Trophoblast cell (in vitro differentiated cells and primary cell): ENCODE data around the gene TNS2.

Source experiments
- DNase-seq, 2 donors: peaks; one replicate each; pipeline ENCODE4 v3.0.0-alpha.2; 2016
- H2AFZ ChIP-seq: 2 replicates; pipeline ENCODE4 v1.6.1; 2013; ENCODE audit warnings: low read length, moderate library complexity, mild to moderate bottlenecking; ENCODE audit not compliant: insufficient read depth, poor library complexity
- H2AK5ac ChIP-seq: 2 replicates; pipeline ENCODE4 v1.6.1; 2013; ENCODE audit warnings: mild to moderate bottlenecking, low read length
- H2BK120ac ChIP-seq: 2 replicates; pipeline ENCODE4 v1.6.1; 2013; ENCODE audit warnings: low read length, mild to moderate bottlenecking, moderate library complexity; ENCODE audit not compliant: insufficient read depth, poor library complexity
- H2BK12ac ChIP-seq: 2 replicates; pipeline ENCODE4 v1.6.1; 2013; ENCODE audit warnings: mild to moderate bottlenecking, low read length, moderate library complexity
- H2BK5ac ChIP-seq: 2 replicates; pipeline ENCODE4 v1.6.1; 2013; ENCODE audit warnings: low read length, low read depth, moderate library complexity, mild to moderate bottlenecking; ENCODE audit not compliant: poor library complexity
- H3K14ac ChIP-seq: 2 replicates; pipeline ENCODE4 v1.6.1; 2013; ENCODE audit warnings: mild to moderate bottlenecking, low read length
- H3K18ac ChIP-seq: 2 replicates; pipeline ENCODE4 v1.6.1; 2013; ENCODE audit warnings: mild to moderate bottlenecking, low read length
- H3K23ac ChIP-seq: 2 replicates; pipeline ENCODE4 v1.6.1; 2013; ENCODE audit warnings: low read length
- H3K27ac ChIP-seq: 2 replicates; pipeline ENCODE4 v1.5.1; 2013; ENCODE audit warnings: low read depth, mild to moderate bottlenecking, inconsistent platforms, low read length, moderate library complexity
- H3K27me3 ChIP-seq: 2 replicates; pipeline ENCODE4 v1.6.1; 2013; ENCODE audit warnings: inconsistent platforms, mild to moderate bottlenecking, low read length, moderate library complexity; ENCODE audit not compliant: insufficient read depth
- H3K36me3 ChIP-seq, 2 experiments: 1 replicate in 1 of 2; 2 replicates in 1 of 2; pipeline ENCODE4 v1.6.1; 2013; ENCODE audit warnings: low read length in 2 of 2, mild to moderate bottlenecking in 2 of 2, moderate library complexity in 1 of 2; ENCODE audit not compliant: insufficient read depth in 2 of 2, control insufficient read depth in 1 of 2
- H3K4ac ChIP-seq: 2 replicates; pipeline ENCODE4 v1.6.1; 2013; ENCODE audit warnings: low read depth, mild to moderate bottlenecking, low read length, moderate library complexity
- H3K4me1 ChIP-seq, 2 experiments: 1 replicate in 1 of 2; 2 replicates in 1 of 2; pipeline ENCODE4 v1.6.1; 2013; ENCODE audit warnings: low read length in 2 of 2, mild to moderate bottlenecking in 2 of 2, moderate library complexity in 1 of 2; ENCODE audit not compliant: insufficient read depth in 2 of 2, control insufficient read depth in 1 of 2
- H3K4me2 ChIP-seq: 2 replicates; pipeline ENCODE4 v1.6.1; 2013; ENCODE audit warnings: inconsistent platforms, mild to moderate bottlenecking, low read length, moderate library complexity
- H3K4me3 ChIP-seq: 2 replicates; pipeline ENCODE4 v1.5.1; 2013; ENCODE audit warnings: mild to moderate bottlenecking, low read depth, low read length, inconsistent platforms
- H3K79me1 ChIP-seq: one replicate; pipeline ENCODE4 v1.6.1; 2013; ENCODE audit warnings: low read length
- H3K79me2 ChIP-seq: 2 replicates; pipeline ENCODE4 v1.6.1; 2013; ENCODE audit warnings: low read length, mild to moderate bottlenecking; ENCODE audit not compliant: control insufficient read depth, insufficient read depth, poor library complexity
- H3K9ac ChIP-seq: 2 replicates; pipeline ENCODE4 v1.6.1; 2013; ENCODE audit warnings: mild to moderate bottlenecking, low read length
- H3K9me3 ChIP-seq: 2 replicates; pipeline ENCODE4 v1.6.1; 2013; ENCODE audit warnings: low read depth, mild to moderate bottlenecking, control low read depth, inconsistent platforms, low read length; ENCODE audit not compliant: insufficient read depth
- H4K12ac ChIP-seq: 2 replicates; pipeline ENCODE4 v1.6.1; 2013; ENCODE audit warnings: low read depth, mild to moderate bottlenecking, low read length, moderate library complexity
- H4K8ac ChIP-seq: 2 replicates; pipeline ENCODE4 v1.6.1; 2013; ENCODE audit warnings: low read depth, mild to moderate bottlenecking, low read length, moderate library complexity
- H4K91ac ChIP-seq: one replicate; pipeline ENCODE4 v1.6.1; 2013; ENCODE audit warnings: low read depth, mild to moderate bottlenecking, low read length, moderate library complexity
- WGBS: extraction: QIAGEN DNeasy Blood & Tissue Kit; methylation state at CpG from one replicate; pipeline ENCODE4 v1.1.7; 2013; ENCODE audit warnings: missing lambda C conversion rate; ENCODE audit not compliant: insufficient read length, insufficient coverage; ENCODE audit errors: extremely low coverage; 5-methylcytosine and 5-hydroxymethylcytosine counted together

Gene TNS2

GRCh38 chr12:53047221-53048032 is 2.4 kb upstream of the TNS2 start:
- Histone ChIP-seq H2BK120ac (peak overlapping the region; percentile 26), H3K27me3 (no peaks in the 10 kb centered on the region), H3K23ac (no peak overlapping the region), H3K79me1 (peaks cover 22% of the 10 kb centered on the region), H2BK5ac (no peak overlapping the region), H3K9ac (no peak overlapping the region), H3K4me1 (peaks cover 51 to 67% of the 10 kb centered on the region in 2 experiments), H3K14ac (peak overlapping the region; percentile 23), H3K36me3 (peaks cover 0 to 2% of the 10 kb centered on the region in 2 experiments), H4K8ac (peak overlapping the region; percentile 23), H4K91ac (peak overlapping the region; percentile 49), H3K9me3 (no peaks in the 10 kb centered on the region), H3K18ac (peak overlapping the region; percentile 4), H2AFZ (peak overlapping the region; percentile 15), H3K4ac (no peak overlapping the region), H3K4me2 (peak overlapping the region; percentile 73), H4K12ac (peak overlapping the region; percentile 68), H3K79me2 (peaks cover 5% of the 10 kb centered on the region), H2AK5ac (no peak overlapping the region), H2BK12ac (peak overlapping the region; percentile 44), H3K27ac (peak overlapping the region; percentile 65), H3K4me3 (peak overlapping the region; percentile 61)
- DNase-seq: peak; percentile 19 to 68
- no CpG with 5 or more reads among the region's 94 CpGs for WGBS

DNA sequence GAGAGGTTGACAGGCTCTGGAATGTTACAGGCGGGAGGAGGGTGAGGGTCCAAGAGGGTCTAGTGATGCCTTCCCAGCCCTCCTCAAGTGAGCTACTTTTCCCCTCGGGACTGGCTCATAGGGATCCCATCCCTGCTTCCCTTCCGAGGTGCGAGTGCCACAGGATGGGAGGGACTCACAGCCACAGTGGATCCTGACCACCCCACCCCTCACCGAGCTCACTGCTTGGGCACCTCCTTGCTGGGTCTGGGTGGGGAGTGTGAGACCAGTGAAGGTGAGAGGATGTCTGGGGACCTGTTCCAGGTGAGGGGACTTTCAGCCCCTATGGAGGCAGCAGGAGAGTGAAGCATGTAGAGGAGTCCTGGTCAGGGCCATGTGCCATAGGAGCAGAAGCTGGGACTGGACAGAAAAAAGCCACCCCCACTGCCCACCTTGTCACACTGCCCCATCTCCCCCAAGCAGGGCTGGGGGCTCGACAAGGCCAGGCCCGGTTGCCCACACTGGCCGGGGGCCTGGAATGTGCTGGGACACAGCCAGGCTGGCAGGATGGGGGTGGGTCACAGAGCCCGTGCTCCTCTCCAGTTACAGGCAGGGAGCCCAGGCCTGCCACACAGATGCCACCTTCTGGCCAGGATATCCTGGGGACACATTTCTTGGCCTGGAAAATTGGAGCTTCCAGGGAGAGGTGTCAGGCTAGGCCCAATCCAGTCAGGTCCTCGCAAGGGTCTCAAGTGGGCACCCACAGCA is 1.7 kb upstream of the TNS2 start:
- Histone ChIP-seq H3K4me3 (no peak overlapping the region), H4K12ac (no peak overlapping the region), H3K4me2 (peak overlapping the region; percentile 73), H2BK5ac (no peak overlapping the region), H2AK5ac (peak overlapping the region; percentile 47), H3K23ac (no peak overlapping the region), H2BK12ac (peak overlapping the region; percentile 68), H2AFZ (no peak overlapping the region), H3K27ac (peak overlapping the region; percentile 13), H3K14ac (no peak overlapping the region), H3K18ac (no peak overlapping the region), H4K91ac (peak overlapping the region; percentile 15), H3K4me1 (peaks cover 51 to 67% of the 10 kb centered on the region in 2 experiments), H3K4ac (no peak overlapping the region), H3K79me1 (peaks cover 22% of the 10 kb centered on the region), H2BK120ac (no peak overlapping the region), H4K8ac (no peak overlapping the region), H3K9ac (no peak overlapping the region), H3K27me3 (no peaks in the 10 kb centered on the region), H3K9me3 (no peaks in the 10 kb centered on the region), H3K36me3 (no peaks in the 10 kb centered on the region), H3K79me2 (peaks cover 5% of the 10 kb centered on the region)
- WGBS: no CpG with 5 or more reads among the region's 10 CpGs
- DNase-seq: no peak

DNA sequence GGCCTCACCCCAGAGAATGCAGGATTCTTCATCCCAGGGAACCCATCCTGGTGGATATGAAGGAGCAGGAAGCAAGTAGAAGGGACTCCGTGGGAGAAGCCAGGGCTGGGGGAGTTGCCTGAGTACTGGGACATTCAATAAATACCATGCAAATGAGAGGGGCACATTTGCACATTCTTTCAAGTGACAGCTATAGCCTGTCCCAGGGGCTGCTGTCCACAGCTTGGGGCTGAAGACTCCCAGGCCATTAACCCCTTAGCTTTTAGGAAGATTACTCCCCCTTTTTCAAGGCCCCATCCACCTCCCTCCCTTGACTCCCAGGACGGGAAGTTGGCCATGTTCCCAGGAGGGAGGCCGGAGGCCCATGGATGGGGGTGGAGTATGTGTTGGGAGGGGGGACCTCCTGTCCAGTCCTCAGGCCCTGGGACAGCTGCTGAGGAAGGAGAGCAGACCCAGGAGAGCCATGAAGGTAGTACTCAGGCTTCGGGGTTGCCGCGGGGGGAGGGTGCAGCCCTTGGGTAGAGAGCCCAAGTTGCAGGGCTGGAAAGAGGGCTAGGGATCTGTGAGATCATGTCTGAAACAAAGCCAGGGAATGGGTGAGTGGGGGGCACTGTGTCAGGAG is 974 bp upstream of the TNS2 start:
- WGBS: no CpG with 5 or more reads among the region's 6 CpGs
- H3K79me2 ChIP-seq: peaks cover 5% of the 10 kb centered on the region

GRCh38 chr12:53050426-53051057 is 677 bp downstream of the TNS2 start:
- Histone ChIP-seq H3K4me1 (peaks cover 55 to 65% of the 10 kb centered on the region in 2 experiments), H3K14ac (peak overlapping the region; percentile 2), H2AFZ (no peak overlapping the region), H3K4me3 (no peak overlapping the region), H2BK120ac (peak overlapping the region; percentile 39), H3K23ac (no peak overlapping the region), H3K9me3 (no peaks in the 10 kb centered on the region), H3K79me2 (peaks cover 5% of the 10 kb centered on the region), H2AK5ac (peak overlapping the region; percentile 27), H4K8ac (peak overlapping the region; percentile 33), H3K27me3 (no peaks in the 10 kb centered on the region), H3K36me3 (no peaks in the 10 kb centered on the region), H3K9ac (peak overlapping the region; percentile 9), H3K79me1 (peaks cover 24% of the 10 kb centered on the region), H3K4me2 (peak overlapping the region; percentile 9), H3K18ac (peak overlapping the region; percentile 48), H3K27ac (peak overlapping the region; percentile 35), H2BK12ac (peak overlapping the region; percentile 33), H4K12ac (peak overlapping the region; percentile 11), H4K91ac (peak overlapping the region; percentile 69), H3K4ac (no peak overlapping the region), H2BK5ac (no peak overlapping the region)
- DNase-seq: no peak
- no CpG with 5 or more reads among the region's 2 CpGs for whole genome bisulfite sequencing

More for the DNA sequence above, 974 bp upstream of the TNS2 start:
- H2AFZ ChIP-seq: no peak overlapping the region
- H3K14ac ChIP-seq: no peak overlapping the region
- H2AK5ac ChIP-seq: no peak overlapping the region
- no peak overlapping the region for H3K4ac ChIP-seq
- H3K23ac ChIP-seq: no peak overlapping the region
- peaks cover 56 to 72% of the 10 kb centered on the region in 2 experiments for H3K4me1 ChIP-seq
- H3K4me3 ChIP-seq: no peak overlapping the region
- H3K27ac ChIP-seq: peak overlapping the region; percentile 35
- H4K8ac ChIP-seq: no peak overlapping the region
- no peak overlapping the region for H4K12ac ChIP-seq
- H3K36me3 ChIP-seq: no peaks in the 10 kb centered on the region
- no peak overlapping the region for H2BK5ac ChIP-seq
- no peak overlapping the region for H2BK120ac ChIP-seq
- H2BK12ac ChIP-seq: no peak overlapping the region
- peaks cover 22% of the 10 kb centered on the region for H3K79me1 ChIP-seq
- peak overlapping the region; percentile 15 for H4K91ac ChIP-seq
- no peak overlapping the region for H3K18ac ChIP-seq
- no peak overlapping the region for H3K9ac ChIP-seq
- H3K4me2 ChIP-seq: peak overlapping the region; percentile 73
- H3K9me3 ChIP-seq: no peaks in the 10 kb centered on the region
- no peaks in the 10 kb centered on the region for H3K27me3 ChIP-seq
- no peak for DNase-seq
